Measurements from ENCODE around the gene EMC9.

EMC9 gene, protein sequence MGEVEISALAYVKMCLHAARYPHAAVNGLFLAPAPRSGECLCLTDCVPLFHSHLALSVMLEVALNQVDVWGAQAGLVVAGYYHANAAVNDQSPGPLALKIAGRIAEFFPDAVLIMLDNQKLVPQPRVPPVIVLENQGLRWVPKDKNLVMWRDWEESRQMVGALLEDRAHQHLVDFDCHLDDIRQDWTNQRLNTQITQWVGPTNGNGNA

DNA sequence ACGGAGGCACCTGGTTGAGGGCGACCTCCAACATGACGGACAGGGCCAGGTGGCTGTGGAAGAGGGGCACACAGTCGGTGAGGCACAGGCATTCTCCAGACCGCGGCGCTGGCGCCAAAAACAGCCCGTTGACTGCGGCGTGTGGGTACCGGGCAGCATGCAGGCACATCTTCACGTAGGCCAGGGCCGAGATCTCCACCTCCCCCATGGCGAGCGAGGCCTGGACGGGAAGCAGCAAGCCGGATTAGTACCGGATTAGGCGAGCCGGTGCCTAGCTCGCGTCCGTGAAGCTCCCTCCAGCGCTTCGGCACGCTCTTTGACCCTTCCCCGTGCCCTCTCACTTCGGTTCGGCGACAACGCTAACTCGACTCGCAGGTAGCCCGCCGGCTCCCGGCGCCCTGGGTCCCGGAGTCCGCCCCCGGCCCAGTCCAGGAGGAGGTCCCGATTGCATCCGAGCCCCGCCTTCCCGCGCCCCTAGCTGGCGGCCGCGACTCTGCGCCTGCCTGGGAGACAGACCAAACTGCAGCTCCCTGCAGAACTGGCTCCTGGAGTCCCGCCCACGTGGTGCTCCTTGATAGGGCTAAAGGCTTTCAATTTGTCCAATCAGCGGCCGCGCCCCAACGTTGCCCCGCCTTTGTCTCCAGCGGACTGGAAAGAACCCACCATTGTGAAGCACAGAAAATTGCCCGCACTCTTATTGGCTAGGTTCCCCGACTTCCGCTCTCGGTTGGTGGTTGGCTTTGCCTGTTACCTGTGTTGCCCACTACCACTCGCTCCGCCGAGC, at the start of gene EMC9:
Gene EMC9, minus strand, starts transcription at position 495 of the 784 bp plus-strand sequence. Its CDS starts 287 bp downstream, at position 208.
- DNase-seq: peak; percentile 90 to 100 (median 99)

DNA sequence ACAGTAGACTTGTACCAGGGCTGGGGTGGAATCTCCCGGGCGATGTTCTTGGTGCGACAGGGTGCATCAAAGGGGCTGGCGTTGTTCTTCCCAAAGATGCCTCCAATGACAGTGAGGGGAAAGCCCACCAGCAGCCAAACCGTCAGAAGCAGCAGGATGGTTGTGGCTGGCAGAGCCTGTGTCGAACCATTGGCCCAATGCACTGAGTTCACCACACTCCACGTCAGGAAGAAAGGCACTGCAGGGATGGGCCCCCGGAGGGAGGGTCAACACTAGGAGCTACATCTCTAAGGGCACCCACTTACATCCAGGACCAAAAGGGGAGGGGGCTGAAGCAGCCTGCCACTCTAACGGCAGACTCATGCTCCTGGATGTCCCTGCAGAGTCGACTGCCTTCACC, 49.0 kb upstream of the EMC9 start:
- no peak for DNase-seq

DNA sequence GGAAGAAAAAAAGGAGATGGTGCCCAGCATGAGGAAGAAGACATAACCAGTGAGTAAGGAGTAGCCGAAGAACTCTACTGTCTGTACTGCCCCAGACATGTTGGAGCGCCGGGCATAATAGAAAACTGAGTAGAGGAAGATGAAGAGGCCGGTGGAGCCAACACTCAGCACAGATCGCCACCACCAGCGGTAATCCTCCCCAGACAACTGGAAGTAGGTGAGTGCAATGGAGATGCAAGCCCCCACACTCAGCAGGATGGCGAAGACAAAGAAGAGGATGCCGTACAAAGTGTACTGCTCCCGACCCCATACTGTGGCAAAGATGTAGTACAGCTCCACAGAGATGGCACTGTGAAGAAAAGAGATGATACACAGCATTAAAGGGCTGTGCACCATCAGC, 48.1 kb upstream of the EMC9 start:
- DNase-seq: no peak

DNA sequence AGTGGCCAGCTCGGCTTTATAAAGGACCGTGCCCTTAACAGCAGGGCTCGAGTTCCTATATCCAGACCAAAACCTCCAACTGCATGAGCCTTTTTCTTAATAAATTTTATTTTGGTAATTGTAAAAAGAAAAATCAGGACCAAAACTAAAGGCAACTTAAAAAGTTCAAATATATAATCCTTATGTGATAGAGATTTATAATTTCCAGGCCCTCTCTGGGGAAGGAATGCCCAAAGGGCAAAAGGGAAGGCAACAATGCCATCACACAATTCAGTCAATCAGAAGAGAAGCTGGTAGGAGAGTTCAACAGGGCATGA, 47.6 kb upstream of the EMC9 start:
- DNase-seq: no peak

DNA sequence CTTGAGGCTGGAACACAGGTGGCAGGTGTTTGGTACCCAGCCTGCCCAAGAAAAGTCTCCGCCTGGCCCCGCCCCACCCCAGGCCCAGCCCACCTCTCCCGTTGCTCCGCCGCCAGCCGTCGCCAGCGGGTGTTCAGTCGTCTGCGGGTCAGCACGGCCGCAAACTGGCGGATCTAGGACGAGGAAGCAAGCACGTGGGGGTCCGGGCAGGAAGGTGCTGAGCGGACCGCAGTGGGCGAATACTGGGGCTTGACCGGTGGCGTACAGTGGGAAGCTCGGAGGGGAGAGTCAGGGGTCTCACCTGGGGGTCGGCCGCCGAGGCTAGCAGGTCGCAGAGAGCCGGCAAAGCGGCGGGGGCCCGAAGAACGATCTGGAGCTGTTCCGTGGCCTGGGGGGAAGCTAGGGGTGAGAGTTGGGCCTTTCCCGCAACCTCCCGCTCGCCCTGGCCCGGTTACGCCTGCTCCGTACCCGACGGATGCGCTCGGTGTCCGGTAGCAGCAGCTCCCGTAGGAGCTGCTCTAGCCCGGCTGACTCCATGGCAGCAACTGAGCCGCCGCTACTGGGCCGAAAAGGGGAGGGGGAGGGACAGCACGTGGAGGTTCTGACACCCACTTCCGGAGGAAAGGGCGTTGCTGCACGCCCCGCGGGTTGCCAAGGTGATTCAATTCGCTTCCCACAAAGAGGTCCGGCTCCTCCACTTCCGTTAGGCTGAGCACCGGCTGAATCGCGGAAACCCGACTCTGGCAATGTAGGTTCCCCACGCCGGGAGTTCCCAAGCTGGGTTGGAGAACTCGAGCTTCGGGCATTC, 47.1 kb upstream of the EMC9 start, which contains the start of gene IPO4:
Gene IPO4, minus strand, starts transcription at position 566 of the 808 bp plus-strand sequence. Its CDS starts 29 bp downstream, at position 537.
- DNase-seq: peak; percentile 59 to 97 (median 93)

DNA sequence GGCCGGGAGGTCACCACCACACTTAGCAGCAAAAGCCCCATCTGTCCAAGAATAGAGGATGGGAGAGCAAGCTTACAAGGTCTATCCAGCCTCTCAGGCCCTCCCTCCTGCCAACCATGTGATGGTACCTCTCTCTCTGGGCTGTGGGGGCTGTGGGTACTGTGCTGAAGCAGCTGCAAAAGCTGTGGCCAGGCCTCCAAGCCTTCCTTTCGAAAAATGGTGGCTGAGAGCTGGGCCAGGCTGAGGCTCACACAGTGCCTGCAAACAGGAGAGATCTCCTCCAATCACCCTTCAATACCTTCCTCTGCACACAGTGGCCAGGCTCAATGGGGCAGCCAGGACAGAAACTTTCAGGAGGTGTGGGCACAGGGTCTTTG, 46.1 kb upstream of the EMC9 start:
- DNase-seq: no peak

DNA sequence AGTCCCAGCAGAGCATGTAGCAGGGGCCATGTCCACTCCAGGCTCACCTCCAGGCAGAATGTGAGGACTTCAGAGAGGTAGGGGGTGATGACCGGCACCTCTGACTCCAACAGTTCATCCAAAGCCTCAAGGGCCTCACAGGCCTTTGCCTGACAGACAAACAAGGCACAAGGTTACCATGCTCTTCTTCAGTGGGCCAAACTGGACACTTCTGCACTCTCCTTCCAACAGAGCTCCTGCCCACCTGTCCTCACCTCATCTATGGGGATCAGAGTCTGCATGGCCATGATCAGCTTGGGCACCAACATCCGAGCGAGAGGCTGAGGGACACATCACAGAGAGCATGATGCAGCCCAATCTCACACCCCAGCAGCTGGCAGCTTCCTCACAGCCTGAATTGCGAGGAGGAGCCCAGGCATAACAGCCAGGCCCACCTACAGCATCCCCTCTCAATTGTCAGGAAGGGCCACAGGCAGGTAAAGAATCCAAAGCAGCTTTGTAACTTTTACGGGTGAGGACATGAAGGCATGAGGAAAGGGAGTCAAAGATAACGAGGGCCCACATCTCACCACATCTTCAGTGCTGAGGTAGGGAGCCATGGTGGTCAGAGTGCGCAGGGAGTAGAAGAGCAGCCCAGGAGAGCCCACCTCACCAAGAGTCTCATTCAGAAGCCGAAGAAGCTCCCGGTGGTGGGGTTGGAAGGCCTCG, 45.6 kb upstream of the EMC9 start:
- DNase-seq: no peak

DNA sequence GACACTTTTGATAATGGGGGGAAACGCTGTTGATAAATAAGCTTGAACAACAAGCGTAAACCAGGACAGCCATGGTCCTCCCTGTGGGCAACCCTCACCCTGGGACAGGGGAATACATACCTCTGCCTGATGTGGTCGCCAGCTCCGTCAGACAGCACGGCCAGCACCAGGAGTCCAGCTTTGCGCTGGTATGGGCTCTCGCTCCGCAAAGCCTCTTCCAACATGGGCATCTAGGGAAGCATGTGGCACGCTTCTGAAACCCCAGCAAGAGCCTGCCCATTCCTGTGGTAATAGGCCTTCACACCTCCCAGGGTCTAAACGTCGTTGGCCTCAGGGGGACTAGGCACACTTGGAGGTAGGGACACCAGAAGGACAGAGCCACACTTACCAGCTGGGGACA, 44.4 kb upstream of the EMC9 start:
- no peak for DNase-seq

DNA sequence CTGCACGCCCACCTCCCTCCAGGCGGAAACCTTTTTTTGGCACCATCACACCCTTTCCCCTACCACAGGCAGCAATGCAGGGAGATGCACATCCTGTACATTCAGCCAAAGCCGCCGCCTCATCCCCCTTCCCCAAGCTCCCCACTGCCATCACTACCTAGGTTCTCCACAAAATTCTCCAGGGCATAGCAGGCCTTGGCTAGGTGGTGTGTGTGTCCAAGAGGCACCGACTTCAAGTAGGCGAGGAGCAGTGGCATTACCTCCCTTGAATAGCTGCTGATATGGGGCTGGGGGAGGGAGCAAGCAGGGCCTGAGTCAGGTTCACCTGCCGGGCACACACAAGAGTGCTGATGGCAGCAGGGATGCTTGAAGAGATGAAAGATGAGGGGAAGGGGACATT, 43.6 kb upstream of the EMC9 start:
- DNase-seq: no peak

DNA sequence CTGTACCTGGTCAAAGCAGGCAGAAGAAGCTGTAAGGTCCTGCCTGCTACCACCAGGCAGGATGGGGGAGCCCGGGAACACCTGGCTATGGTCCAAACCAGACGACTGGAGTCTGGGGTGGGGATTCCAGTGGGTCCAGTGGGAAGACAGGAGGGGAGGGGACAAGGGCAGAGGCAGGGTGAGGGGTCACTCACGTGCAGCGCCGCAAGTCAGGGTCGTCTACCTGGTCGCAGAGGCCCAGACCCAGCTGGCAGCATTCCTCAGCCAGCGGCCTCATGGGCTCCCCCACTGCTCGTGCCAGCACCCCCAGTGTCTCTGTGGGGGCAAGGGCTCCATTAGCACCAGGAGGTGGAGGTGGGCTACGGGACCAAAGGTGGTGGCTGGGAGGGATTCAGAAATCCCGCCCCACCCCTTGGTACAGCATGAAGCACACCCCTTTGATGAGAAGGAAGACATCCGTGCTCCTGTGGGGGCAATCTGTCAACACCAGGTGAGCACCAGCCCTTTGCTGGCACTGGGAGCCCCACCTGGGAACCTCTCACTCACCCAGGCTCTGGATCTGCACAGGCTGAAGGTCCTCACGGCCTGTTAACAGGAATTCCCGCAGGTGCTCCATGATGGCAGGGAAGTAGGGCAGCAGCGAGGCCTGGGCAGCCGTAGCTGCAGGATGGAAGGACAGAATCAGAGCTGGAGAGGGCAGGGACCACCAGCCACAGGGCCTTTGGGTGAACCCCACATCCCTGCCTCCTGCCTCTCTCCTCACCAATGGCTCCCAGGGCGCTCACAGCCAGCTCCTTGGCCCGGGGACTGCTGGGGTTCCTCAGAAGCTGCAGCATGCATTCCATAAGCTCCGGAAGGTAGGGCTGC, 42.9 kb upstream of the EMC9 start:
- no peak for DNase-seq

DNA sequence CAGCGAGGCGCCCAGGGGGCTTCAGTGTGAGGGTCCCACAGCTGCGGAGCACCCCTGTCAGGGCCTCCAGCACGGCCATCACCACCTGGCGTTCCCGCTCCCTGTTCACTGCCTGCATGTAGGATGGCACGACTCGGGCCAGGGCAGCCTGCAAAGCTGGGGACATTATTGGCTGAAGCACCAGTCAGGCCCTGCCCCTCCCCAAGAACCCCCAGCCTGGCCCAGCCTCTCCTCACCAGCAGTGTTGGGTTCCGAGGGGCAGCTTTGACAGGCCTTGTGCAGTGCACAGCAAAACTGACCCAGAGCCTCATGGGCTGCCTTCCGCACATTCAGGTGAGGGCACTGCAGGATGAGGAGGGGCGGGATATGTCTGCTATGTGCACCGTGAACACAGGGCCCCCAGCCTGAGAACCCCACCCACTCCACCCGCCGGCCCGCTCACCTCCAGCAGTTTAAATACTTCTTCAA, 41.7 kb upstream of the EMC9 start:
- DNase-seq: no peak

DNA sequence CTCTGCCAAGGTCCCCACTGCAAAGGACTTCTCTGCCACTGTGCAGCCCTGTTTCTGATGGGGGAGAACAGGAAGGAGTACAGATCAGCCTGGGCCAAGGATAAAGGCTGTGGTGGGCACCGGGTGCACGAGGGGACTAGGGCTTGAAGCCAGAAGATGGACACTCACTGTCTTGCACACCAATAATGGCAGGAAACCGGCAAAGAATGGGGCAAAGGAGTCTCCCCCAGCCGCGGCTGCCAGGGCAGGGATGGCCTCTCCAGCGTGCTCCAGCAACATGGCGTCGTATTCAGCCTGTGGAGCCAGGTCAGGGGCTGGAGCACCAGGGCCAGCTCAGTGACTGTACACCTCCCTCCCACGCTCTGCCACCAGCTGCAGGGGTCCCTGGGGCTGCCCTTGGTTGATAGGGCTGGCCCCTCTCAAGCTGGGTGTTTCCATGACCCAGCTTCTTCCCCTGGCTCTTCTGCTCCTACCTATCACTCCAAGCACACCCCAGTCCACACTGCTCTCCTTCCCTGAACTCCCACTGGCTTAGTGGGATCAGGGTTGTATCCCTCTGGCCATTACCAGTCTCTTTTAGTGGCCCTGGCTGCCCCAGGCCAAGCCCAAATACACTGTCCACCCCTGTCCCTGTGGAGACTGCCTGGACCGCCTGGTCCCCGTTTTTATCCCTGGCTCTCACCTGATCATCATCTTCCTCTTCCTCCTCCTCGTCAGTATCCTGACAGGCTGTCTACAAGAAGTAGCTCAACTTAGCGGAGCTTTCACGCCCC, 40.9 kb upstream of the EMC9 start:
- no peak for DNase-seq

DNA sequence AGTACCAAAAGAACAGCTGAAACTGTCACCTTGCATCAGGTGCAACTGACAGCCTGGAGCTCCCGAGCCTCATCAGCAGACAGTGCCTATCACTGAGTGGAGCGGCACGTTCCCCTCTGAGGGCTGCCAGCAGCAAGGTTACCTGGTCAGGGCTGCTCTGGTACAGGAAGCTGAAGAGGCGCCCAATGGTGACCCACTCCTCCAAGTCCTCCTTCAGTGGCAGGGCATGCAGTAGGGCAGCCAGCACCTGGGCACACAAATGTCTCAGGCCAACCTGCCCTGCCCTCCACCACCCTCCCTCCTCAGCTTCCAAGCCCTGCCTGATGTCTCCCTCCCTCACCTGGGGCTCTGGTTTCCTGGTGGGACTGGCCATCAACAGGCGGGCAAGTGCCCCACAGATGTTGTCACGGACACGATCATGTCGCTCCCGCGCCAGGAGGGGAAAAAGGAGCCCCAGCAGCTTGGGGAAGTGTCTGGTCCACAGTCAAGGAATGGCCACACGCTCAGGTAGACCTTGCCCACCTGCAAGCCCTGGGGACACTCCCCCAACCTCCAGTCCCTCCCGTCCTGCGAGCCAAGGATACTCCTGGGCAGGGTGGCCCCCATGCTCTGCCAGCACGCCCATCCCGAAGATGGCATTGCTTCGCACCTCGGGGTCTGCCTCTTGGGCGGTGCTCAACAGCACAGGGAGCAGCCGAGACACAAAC, 40.1 kb upstream of the EMC9 start:
- no peak for DNase-seq

DNA sequence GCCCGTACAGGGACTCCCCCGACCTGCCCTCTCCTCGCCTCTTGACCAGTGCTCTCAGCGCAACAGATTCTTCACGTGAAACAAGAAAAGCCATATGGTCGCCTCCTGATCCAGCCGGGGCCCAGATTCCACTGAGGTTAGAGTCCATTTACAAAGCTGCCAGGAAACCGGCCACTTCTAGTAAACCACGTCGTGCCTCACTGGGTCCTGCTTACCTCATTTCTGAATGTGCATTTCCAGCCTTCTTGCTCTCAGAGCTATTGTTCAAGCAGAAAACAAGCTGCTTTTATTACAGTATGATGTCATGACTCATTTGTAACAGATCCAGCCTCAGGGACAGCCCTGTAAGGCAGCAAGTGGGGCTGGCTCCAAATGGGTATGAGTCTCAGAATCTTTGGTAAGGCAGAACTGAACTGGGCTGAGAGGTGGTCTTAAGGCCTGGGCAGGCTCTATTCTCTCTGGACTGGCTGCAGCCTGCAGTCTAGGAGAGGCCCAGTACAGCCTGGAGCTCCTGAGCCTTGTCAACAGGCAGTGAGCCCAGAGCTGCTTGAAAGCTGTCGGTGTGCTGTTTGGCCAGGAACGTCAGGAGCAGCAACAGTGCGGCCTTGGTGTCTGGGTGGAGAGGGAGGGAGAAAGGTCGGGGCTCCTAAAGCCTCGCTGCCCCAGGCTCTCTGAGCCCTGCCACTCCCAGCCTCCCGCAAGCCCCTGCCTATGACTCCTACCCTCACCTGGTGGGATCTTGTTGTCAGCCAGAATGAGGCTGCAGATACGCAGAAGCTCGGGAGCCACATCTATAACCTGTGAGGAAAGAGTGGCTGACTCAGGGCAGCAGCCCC, 38.8 kb upstream of the EMC9 start:
- DNase-seq: peak in 10 of 56 donors; percentile 10 to 75 (median 28)

DNA sequence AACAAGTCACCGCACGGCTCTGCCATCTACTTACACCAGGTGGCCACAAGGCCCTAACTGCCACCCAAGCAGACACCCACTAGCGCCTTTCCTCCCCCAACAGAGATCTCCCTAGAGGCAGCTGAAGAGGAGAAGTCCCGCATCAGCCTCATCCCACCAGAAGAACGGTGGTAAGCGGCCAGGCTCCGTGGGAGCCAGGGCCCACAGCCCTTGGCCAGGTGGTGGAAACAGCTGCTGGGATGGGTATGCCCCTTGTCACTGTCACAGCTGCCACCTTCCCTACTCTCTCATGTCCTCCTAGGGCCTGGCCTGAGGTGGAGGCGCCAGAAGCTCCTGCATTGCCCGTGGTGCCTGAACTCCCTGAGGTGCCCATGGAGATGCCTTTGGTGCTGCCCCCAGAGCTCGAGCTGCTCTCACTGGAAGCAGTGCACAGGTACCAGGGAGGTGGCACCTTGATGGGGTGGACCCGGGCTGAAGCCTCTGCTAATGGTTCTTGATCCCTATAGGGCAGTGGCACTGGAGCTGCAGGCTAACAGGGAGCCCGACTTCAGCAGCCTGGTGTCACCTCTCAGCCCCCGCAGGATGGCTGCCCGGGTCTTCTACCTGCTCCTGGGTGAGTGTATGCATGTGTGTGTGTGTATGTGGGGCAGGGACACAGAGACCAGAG, 38.0 kb upstream of the EMC9 start:
- no peak for DNase-seq

DNA sequence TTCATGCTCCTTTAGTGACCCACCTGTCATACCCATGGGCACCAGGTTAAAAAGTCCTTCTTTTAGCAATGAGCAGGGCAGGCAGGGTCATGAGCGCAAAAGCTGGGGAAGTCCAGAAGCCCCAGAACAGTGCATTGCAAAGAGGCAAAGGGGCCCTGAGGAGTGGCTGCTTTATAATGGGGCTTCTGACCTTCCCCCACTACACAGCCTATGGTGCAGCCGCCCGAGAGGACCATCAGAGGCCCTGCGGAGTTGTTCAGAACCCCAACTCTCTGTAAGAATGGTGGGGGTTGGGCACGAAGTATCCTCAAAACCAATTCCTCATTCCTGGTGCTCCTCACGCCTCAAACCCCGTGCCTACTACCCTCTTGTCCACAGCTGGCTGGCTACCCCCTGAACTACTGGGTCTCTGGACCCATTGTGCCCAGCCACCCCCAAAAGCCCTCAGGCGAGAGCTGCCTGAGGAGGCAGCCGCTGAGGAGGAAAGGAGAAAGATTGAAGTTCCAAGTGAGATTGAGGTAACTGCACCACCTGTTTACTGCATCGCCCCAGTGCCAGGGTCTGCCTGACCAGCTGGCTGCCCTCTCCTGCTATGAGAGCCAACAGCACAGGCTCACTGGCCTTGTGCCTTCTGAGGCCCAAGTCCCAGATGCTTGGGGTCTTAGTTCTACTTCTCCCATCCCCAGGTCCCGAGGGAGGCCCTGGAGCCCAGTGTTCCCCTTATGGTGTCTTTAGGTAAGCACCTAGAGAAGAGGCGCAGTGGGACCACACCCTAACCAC, 37.2 kb upstream of the EMC9 start:
- DNase-seq: no peak

DNA sequence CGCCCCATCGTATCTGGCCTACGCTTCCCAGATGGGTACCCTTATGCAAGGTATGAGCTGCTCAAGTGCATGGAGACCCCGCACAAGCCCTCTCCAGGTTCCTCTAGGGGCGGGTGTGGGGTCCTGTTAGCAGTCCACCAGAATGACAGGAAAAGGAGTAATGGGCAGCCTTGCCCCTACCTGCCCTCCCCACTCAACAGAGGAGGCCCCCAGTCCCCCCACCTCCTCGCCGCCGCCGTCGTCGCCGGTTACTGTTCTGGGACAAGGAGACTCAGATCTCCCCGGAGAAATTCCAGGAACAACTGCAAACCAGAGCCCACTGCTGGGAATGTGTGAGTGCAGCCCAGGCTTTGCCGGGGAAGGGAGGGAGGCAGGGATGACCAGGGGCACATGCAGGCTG, 36.5 kb upstream of the EMC9 start:
- DNase-seq: no peak

Data from nucleus accumbens (tissue), 56 donors.